ENCODE data around the gene MAGEA10.

- TF ChIP-seq CTCF (conservative IDR thresholded peaks at IDR 0.05) (no peak), ZFX (IDR thresholded peaks at IDR 0.05) (no peak)
Measured at GRCh38 chrX:152177052-152177451, 38.7 kb upstream of the MAGEA10 start.
